Neural cell (in vitro differentiated cells): ENCODE data around the gene FANCB.

Source experiments
- CTCF ChIP-seq: fragments of 450-650 bp; IDR thresholded peaks from 2 replicates; pipeline ENCODE4 v1.5.1; 2014; ENCODE audit warnings: antibody characterized with exemption, mild to moderate bottlenecking, moderate library complexity; ENCODE audit not compliant: poor library complexity, severe bottlenecking
- POLR2AphosphoS5 ChIP-seq: IDR thresholded peaks from 2 replicates; pipeline ENCODE4 v1.6.1; 2012

GRCh38 chrX:14832586-14832985 is 40.3 kb downstream of the FANCB start:
- TF ChIP-seq CTCF, result no peak
- TF ChIP-seq POLR2AphosphoS5, result no peak
